Suprapubic skin (tissue), 4 donors: ENCODE results near the gene CLDN10.

Experiments used
- CTCF ChIP-seq, 2 donors: fragments of 200-600 bp in 1 of 2; fragments of 450-650 bp in 1 of 2; sonication (generic) in 1 of 2; IDR thresholded peaks; one replicate each; pipeline ENCODE4 v1.5.1; 2016 to 2019; ENCODE audit warnings: antibody characterized with exemption in 2 of 2, mild to moderate bottlenecking in 1 of 2, moderate library complexity in 1 of 2
- EP300 ChIP-seq: sonication (generic); formaldehyde crosslinking; IDR thresholded peaks from one replicate; pipeline ENCODE4 v1.6.1; 2017; ENCODE audit warnings: antibody characterized with exemption
- POLR2A ChIP-seq, 2 donors: fragments of 450-650 bp; IDR thresholded peaks; one replicate each; pipeline ENCODE4 v1.6.1; 2017; ENCODE audit warnings: antibody characterized with exemption in 2 of 2, mild to moderate bottlenecking in 2 of 2, moderate library complexity in 2 of 2
- POLR2AphosphoS5 ChIP-seq, 3 donors: sonication (generic); formaldehyde crosslinking; IDR thresholded peaks; one replicate each; pipeline ENCODE4 v1.6.1; 2017; ENCODE audit warnings: antibody characterized with exemption in 3 of 3

- TF ChIP-seq POLR2AphosphoS5 (IDR thresholded peaks at IDR 0.05) = no peak
- no peak for TF ChIP-seq POLR2A (IDR thresholded peaks at IDR 0.05)
- no peak for TF ChIP-seq CTCF (IDR thresholded peaks at IDR 0.05)
- no peak for TF ChIP-seq EP300
Observed at GRCh38 chr13:95629071-95629470, 76.6 kb downstream of the CLDN10 start.
